CD1c-positive myeloid dendritic cell (primary cell): ENCODE results near the gene ZNF366.

Experiments used
- DNase-seq: peaks from one replicate; pipeline ENCODE4 v3.0.0-alpha.2; 2016; ENCODE audit errors: extremely low spot score

ZNF366 gene

DNA sequence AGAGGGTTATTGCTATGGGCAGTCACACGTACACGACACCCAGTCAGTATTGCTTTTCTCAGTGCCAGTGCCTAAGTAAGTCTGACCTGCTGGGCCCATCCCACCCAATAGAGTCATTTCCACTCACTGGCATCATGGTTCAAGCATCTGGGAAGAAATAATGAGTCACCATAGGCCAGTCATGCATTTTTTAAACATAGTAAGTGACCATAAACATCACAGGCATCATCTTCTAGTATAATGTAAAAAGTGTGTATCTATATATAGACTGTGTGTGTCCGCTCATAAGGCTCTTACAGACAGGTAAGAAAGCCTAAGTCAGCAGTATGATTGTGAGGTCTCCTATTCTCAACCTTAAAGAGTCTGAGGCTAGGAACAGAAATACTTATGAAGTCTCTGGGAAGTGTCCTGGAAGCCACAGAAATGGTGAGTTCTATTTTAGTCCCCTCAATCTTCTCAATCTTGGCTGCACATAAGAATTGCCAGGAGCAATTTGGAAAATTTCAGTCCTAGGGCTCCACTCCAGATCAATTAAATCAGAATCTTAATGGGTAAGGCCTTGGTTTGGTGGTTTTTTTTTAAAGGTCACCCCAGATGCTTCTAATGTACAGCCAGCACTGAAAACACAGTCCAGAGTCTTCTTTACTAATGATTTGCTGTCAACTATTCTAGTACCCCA, 65.2 kb downstream of the ZNF366 start:
- no peak for DNase-seq

DNA sequence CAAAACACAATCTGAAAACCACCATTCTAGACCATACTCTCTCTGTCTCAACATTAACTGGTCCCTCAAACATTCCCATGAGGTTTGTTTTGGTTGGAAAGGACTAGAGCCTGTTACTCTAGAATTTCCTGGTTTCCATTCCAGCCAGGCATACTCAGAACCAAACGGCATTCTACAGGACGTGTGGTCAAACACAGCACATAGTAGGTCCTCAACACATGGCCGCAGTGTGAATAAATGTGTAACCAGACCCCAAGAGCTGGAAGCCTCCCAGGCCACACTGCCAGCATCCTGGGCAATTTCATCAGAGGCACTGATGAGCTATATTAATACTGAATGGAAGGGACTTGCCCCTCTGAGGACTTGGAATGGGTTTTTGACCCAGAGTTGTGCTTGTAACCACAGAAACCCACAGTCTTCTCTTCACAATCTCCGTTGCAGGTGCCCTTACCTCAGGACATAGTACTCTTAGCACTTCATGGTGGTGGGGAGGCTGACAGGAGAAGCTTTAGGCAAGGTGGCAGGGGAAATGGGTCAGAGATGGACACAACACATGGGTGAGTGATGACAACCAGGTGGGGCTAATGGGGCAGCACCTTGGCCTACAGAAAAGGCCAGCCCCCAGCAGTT, 66.0 kb downstream of the ZNF366 start:
- DNase-seq: no peak

GRCh38 chr5:72440207-72440638, 67.0 kb downstream of the ZNF366 start:
- DNase-seq: no peak

GRCh38 chr5:72439192-72439591, 68.0 kb downstream of the ZNF366 start:
- no peak for DNase-seq

- DNase-seq: no peak
Measured at GRCh38 chr5:72438141-72438540, 69.1 kb downstream of the ZNF366 start.

DNA sequence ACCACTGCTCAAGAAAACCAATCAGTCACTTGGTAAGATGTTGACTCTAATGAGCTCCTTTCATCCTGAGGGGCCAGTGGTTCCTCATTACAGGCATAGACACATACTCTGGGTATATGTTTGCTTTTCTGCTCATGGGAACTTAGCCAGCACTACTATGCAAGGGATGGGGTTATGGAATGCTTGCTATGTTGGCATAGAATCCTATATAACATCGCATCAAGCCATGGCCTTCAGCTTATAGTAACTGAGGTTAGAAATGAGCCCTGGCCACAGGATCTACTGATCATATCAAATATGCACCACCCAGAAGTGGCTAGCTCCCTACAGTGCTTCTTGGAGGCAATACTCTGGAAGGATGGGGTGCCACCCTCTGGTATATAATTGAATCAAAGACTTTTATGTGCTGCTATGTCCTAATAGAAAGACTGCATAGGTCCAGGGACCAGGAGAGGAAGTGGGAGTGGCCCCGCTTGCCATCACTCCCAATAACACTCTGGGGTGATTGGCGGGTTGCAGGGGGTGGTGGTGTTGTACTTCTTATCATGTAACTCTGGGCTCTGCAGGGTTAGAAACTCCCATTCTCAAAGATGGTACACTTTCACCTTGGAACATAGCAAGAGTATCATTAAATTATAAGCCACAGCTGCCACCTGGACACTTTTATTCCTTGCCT, 70.3 kb downstream of the ZNF366 start:
- DNase-seq: no peak

DNA sequence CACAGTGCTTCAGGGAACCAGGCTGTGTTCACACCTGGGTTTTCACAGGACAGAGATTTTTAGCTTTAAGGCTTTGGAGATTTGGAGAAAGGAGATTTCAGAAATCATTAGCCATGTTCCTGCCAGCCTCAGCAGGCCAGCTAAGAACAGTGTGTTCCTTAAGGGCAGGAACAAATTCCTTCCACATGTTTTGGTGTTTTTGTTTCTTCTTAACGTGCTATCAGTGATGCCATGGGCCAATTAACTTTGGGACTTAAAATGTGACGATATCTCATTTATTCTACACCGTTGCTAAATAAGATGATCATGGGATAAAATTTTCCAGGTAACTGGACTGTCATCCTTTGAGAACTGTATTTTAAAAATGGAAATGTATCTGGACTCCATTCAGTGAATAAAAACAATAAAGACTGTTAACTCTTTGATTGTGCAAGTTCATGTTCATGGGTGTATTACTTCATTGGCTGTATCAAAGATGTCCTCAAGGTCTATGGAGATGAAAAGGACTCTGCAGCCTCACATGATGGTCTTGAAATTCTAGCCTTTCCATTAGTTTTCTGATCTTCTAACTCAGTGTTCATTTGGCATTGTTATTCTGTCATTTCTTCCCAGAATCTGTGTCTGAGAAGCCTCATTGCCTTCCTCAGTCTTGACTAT, 72.3 kb downstream of the ZNF366 start:
- no peak for DNase-seq

DNA sequence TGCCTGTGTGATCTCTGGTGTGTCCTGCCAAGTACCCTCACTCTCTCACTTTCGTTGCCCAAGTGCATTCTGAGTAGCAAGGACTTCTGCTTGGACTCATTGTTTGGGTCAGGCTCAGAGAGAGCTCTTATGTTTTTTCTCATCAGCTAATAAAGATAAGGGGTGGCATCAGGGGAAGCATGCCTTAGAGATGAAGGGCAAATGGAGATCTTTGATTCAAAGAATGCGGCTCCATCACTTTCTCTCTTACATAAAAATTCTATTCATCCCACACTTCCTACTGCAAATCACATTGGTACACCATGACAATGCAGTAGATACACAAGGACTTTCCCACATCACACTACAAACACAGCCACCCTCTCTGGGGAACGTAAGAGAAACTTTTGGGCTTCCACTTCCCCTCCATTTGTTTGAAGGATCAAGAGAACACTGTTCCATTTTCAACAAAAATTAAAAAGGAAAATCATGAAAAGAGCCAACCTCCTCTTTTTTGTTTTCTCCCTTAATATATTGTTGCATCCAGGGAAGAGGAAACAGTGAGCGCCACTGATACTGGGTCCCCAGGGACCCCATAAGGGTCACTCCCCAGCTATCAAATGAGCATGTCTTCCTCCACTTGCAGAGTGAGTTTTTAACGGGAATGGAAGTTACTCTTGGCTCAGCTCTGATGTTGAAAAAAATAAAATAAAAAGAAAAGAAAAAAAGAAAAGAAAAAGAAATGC, 73.0 kb downstream of the ZNF366 start:
- DNase-seq: no peak

DNA sequence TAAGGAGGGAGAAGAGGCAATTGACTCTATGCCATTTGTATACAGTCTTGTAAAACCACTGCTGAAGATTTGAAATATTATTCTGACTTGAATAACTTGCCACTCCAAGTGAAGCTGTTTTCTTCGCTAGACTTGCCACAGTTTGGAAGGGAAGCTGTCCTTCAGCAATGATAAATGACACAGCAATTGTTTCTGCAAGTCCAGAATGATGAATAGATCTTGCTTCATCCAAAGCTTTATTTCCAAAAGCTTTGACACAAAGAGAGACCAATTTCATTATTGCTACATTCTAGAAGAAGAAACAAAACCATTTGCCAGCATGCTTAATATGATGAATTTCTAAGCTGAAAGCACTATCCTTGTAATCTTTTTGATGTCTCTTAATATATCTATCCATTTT, 73.7 kb downstream of the ZNF366 start:
- no peak for DNase-seq

DNA sequence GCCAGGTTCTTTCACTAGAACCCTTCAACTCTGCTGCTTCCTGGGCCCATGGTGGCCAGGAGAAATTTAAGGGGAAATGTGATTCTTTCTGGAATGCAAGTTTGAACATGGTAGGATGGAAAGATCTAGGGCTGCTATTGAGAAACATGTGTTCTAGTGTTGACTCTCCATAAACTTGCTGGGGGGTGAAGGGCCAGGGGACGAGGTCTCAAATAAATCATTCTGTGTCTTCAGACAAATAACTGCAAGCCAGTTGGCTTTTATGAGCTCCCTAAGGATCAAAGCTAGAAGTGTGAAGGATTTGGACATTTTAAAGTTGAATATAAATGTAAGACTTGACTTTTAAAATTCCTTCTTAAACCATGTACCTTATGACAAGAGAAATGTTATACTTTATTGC, 78.5 kb downstream of the ZNF366 start:
- DNase-seq: no peak

DNA sequence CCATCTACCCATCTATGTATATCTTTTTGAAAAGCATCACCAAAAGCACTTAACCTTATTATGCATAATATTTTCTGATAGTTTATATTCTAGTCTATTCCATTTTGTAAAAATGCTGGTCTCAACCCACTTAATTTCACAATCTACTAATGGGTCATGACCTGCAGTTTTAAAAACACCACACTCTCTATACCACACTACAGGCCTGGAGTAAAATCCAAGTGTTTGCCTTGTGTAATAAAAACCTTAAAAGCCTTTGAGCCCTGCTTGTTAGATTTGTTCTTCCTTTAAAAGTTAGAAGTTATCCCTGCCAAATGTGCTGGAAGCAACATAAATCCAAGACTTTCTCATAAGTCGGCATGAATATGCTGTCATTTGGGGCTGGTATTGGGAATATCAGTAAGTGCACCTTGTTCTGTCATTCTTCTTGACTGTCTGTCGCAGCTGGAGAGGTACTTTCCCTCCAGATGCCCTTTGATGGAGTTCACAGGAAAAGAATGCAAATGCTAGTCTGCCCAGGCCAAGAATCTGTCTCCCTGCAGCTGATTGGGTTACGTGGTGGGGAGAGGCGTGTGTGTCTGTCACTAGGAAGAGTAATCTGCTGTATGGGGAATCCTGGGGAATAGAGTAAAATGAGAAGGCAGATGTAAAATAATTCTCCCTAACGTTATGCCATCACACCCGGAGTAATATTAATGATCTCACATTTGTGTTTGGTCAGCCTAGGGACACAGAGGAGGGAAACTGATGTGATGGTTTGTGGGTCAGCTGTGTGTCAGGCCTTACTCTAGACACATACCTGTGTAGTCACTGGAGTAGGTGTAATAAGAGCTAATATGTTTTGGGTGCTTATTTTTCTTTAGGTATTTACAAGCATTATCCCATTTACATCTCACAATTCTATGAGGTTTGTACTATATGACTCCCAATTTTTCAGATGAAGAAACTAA, 79.4 kb downstream of the ZNF366 start:
- DNase-seq: no peak

DNA sequence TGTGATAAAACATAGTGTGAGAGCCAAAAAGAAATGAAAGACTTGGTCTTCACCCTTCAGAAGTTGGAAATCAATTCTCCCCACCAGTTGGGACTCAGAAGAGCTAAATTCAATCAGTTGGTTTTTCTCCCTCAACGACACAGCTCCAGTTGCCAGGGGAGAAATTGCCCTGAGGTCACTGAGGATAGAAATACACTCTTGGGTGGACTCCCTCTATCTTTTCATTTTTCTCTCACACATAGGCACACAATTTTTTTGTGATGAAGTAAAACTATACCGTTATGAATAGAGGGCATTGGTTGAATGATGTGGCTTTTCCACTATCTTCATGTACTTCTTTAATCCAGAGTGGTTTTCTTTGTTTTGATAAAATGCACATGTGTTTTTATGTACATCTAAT, 80.2 kb downstream of the ZNF366 start:
- no peak for DNase-seq

- no peak for DNase-seq
Measured at GRCh38 chr5:72426019-72426418, 81.2 kb downstream of the ZNF366 start.

GRCh38 chr5:72418271-72418670, 88.9 kb downstream of the ZNF366 start:
- no peak for DNase-seq

DNA sequence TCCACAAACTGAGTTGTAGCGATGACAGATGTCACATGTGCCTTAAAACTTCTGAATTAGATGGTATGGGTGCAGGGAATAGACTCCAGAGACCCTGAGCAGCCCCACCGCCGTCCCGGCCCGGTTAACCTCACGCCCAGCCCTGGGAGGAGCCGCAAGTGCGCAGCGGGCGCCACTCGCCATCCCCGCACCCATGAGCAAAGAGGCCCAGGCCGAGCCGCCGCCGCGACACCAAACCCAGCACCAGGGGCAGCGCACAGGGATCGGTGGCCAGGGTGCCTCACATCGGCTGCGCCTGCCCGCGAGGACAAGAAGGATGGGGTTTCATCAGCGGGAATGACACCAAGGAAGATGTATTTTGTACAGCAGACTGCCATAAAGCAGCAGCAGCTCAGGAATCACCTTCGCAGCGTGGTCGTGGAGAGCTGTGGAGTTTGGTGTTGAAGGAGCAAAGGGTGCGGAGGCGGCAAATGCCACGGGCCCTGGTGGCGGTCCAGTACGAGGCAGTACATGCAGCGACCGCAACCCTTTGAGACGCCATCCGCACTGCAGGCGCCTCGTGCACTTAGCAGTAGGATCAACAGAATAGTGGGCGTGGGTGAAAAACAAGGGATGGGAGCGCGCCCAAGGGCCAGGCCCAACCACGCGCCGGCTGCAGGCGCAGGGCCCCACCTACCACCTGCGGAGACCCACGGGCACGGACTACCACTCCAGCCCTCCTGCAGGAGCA, 89.7 kb downstream of the ZNF366 start:
- no peak for DNase-seq

- no peak for DNase-seq
Measured at GRCh38 chr5:72415616-72416325, 91.4 kb downstream of the ZNF366 start.

GRCh38 chr5:72412283-72413055, 94.7 kb downstream of the ZNF366 start:
- no peak for DNase-seq

- DNase-seq: no peak
Measured at GRCh38 chr5:72410688-72411295, 96.4 kb downstream of the ZNF366 start.
